Liver (tissue), 9 donors: ENCODE measurements around the gene ZNF565. TPM values are rescaled to one million over a fixed set of nuclear protein-coding genes. Genes with fewer than 3 reads are reported as not detected.
"Not testable (repeated sequence)": the region's sequence is repeated elsewhere in the genome, so short reads cannot be mapped to it uniquely, and the experiment has no call there.

Source experiments
- DNase-seq: peaks from one replicate; pipeline ENCODE4 v3.0.0-alpha.2; 2017; ENCODE audit warnings: low spot score
- H3K27ac ChIP-seq, 2 donors: one replicate each; pipeline ENCODE4 v1.7.0; 2013; ENCODE audit warnings: inconsistent platforms in 2 of 2, low read length in 2 of 2, control low read depth in 1 of 2, low read depth in 1 of 2, mild to moderate bottlenecking in 1 of 2
- H3K27me3 ChIP-seq, 4 donors: one replicate each; pipeline versions ENCODE4 v1.6.1 to v1.7.0; 2013; ENCODE audit warnings: low read length in 3 of 4, inconsistent platforms in 1 of 4, mild to moderate bottlenecking in 1 of 4, moderate library complexity in 1 of 4; ENCODE audit not compliant: control insufficient read depth in 4 of 4, insufficient read depth in 4 of 4
- H3K36me3 ChIP-seq, 4 donors: one replicate each; pipeline versions ENCODE4 v1.6.1 to v1.7.0; 2013; ENCODE audit warnings: low read length in 3 of 4, mild to moderate bottlenecking in 3 of 4, low read depth in 1 of 4, moderate library complexity in 1 of 4; ENCODE audit not compliant: control insufficient read depth in 4 of 4, insufficient read depth in 3 of 4
- H3K4me1 ChIP-seq, 4 donors: one replicate each; pipeline versions ENCODE4 v1.6.1 to v1.7.0; 2013; ENCODE audit warnings: low read length in 3 of 4, mild to moderate bottlenecking in 3 of 4, moderate library complexity in 1 of 4; ENCODE audit not compliant: control insufficient read depth in 4 of 4, insufficient read depth in 4 of 4
- H3K4me3 ChIP-seq, 3 donors: one replicate each; pipeline versions ENCODE4 v1.6.1 to v1.7.0; 2013; ENCODE audit warnings: low read length in 3 of 3, control low read depth in 1 of 3, low read depth in 1 of 3, mild to moderate bottlenecking in 1 of 3
- H3K9ac ChIP-seq, 2 donors: one replicate each; pipeline ENCODE4 v1.7.0; 2013; ENCODE audit warnings: low read length in 2 of 2, mild to moderate bottlenecking in 2 of 2, moderate library complexity in 2 of 2, control low read depth in 1 of 2, low read depth in 1 of 2
- H3K9me3 ChIP-seq, 4 donors: one replicate each; pipeline versions ENCODE4 v1.6.1 to v1.7.0; 2013; ENCODE audit warnings: low read length in 3 of 4; ENCODE audit not compliant: control insufficient read depth in 4 of 4
- JUND ChIP-seq, 2 donors: IDR thresholded peaks; 2 replicates each; pipeline ENCODE4 v1.6.1; 2016; ENCODE audit warnings: antibody characterized with exemption in 2 of 2
- SP1 ChIP-seq: IDR thresholded peaks from 2 replicates; pipeline ENCODE4 v1.6.1; 2018; ENCODE audit warnings: antibody characterized with exemption, mild to moderate bottlenecking
- WGBS: extraction: QIAGEN DNeasy Blood & Tissue Kit; methylation state at CpG from one replicate; pipeline ENCODE4 v1.1.7; 2013; 5-methylcytosine and 5-hydroxymethylcytosine counted together
- polyA plus RNA-seq, 2 donors: library from polyadenylated mRNA; stranded (reverse) in 1 of 2; unstranded in 1 of 2; fragments of 200-250 nt in 1 of 2; fragments of >200 nt in 1 of 2; fragmentation: Nextera tagmentation in 1 of 2; extraction: Ambion mirVana in 1 of 2; gene quantifications; one replicate each; pipeline versions ENCODE4 v1.2.1 to v1.2.3, GENCODE V29; 2013 to 2015
- total RNA-seq, 2 donors: library from RNA; depleted of rRNA; stranded (reverse); fragments of >200 nt; gene quantifications; one replicate each; pipeline ENCODE4 v1.2.3, GENCODE V29; 2014
- TF ChIP-seq, protein P1 (sequence below): fragments of 150-350 bp; IDR thresholded peaks from 2 replicates; pipeline ENCODE4 v1.5.1; 2017; ENCODE audit warnings: improper control_type of control experiment, low read depth, low read length; ENCODE audit not compliant: missing input control
- TF ChIP-seq, protein P2 (sequence below): IDR thresholded peaks from 2 replicates; pipeline ENCODE4 v1.6.1; 2016; ENCODE audit warnings: antibody characterized with exemption
- donor health status: healthy.
- donor health status: healthy.
- donor health status: healthy.
- donor health status: healthy.
- donor health status: healthy.

The ZNF565 gene
- total and polyA plus RNA-seq, 4 donors: 0.95 to 4.9 (median 2.2) TPM

DNA sequence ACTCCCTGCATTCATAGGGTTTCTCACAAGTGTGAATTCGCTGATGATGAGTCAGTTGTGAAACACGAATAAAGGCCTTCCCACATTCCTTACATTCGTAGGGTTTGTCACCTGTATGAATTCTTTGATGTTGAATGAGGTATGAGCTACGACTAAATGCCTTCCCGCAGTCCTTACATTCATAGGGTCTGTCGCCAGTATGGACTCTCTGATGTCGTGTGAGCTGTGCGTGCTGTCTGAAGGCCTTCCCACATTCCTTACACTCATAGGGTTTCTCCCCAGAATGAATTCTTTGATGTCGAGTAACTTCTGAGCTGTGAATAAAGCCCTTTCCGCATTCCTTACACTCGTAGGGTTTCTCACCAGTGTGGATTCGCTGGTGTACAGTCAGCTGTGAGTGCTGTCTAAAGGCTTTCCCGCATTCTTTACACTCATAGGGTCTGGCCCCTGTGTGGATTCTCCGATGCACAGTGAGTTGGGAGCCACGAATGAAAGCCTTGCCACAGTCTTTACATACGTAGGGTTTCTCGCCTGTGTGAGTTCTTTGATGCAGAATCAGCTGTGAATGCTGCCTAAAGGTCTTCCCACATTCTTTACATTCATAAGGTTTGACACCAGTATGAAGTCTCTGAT lies 31.7 kb downstream of the ZNF565 start:
- Histone ChIP-seq H3K27ac (no peak overlapping the region), H3K9ac (no peak overlapping the region), H3K27me3 (no peaks in the 10 kb centered on the region), H3K36me3 (peaks cover 0 to 13% (median 12%) of the 10 kb centered on the region in 4 donors), H3K4me3 (no peak overlapping the region), H3K9me3 (no peaks in the 10 kb centered on the region), H3K4me1 (no peaks in the 10 kb centered on the region)
- 94% methylated on average over 17 of the region's 17 CpGs for WGBS
- DNase-seq: no peak
- TF ChIP-seq, protein P1, sequence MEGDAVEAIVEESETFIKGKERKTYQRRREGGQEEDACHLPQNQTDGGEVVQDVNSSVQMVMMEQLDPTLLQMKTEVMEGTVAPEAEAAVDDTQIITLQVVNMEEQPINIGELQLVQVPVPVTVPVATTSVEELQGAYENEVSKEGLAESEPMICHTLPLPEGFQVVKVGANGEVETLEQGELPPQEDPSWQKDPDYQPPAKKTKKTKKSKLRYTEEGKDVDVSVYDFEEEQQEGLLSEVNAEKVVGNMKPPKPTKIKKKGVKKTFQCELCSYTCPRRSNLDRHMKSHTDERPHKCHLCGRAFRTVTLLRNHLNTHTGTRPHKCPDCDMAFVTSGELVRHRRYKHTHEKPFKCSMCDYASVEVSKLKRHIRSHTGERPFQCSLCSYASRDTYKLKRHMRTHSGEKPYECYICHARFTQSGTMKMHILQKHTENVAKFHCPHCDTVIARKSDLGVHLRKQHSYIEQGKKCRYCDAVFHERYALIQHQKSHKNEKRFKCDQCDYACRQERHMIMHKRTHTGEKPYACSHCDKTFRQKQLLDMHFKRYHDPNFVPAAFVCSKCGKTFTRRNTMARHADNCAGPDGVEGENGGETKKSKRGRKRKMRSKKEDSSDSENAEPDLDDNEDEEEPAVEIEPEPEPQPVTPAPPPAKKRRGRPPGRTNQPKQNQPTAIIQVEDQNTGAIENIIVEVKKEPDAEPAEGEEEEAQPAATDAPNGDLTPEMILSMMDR: no peak
- TF ChIP-seq, protein P2, sequence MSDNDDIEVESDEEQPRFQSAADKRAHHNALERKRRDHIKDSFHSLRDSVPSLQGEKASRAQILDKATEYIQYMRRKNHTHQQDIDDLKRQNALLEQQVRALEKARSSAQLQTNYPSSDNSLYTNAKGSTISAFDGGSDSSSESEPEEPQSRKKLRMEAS: no peak

DNA sequence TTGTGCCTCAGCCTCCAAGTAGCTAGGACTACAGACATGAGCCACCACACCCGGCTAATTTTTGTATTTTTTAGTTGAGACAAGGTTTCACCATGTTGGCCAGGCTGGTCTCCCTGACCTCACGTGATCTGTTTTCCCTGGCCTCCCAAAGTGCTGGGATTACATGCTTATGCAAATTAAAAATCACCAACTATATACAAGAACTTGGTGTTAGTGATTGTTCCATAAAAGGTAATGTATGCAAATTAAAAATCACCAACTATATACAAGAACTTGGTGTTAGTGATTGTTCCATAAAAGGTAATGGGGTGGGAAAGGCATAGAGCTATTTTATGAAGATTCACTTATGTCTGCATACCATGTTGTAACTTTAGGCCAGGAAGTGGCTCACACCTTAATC lies 35.4 kb downstream of the ZNF565 start:
- not testable (repeated sequence) for H3K4me3 ChIP-seq, DNase-seq, H3K27me3 ChIP-seq, H3K9me3 ChIP-seq, H3K4me1 ChIP-seq, H3K27ac ChIP-seq, H3K9ac ChIP-seq
- WGBS: 73% methylated on average over 2 of the region's 2 CpGs
- peaks cover 0 to 13% (median 12%) of the 10 kb centered on the region in 4 donors for H3K36me3 ChIP-seq

DNA sequence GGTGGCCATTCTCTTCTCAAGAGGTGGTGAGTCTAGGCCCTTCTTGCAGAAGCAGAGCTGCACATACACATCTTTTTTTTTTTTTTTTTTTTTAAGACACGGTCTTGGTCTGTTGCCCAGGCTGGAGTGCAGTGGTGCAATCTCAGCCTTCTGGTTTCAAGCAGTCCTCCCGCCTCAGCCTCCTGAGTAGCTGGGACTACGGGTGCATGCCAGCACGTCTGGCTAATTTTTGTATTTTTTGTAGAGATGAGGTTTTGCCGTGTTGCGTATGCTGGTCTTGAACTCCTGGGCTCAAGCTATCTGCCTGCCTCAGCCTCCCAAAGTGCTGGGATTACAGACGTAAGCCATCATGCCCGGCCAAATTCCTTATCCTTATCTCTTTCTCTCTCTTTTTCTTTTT lies 40.6 kb downstream of the ZNF565 start:
- 76% methylated on average over 8 of the region's 8 CpGs for WGBS
- not testable (repeated sequence) for H3K4me1 ChIP-seq

DNA sequence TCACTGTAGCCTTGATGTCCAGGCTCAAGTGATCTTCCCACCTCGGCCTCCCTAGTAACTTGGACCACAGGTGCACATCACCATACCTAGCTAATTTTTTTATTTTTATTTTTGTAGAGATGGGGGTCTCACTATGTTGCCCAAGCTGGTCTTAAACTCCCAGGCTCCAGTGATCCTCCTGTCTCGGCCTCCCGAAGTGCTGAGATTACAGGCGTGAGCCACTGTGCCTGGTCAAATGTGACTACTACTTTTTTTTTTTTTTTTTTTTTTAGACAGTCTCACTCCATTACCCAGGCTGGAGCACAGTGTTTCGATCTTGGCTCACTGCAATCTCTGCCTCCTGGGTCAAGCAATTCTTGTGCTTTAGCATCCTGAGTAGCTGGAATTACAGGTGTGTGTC lies 41.6 kb downstream of the ZNF565 start:
- DNase-seq: no peak
- no peak for TF ChIP-seq JUND (IDR thresholded peaks at IDR 0.05)
- TF ChIP-seq, protein P1: no peak
- no peak for TF ChIP-seq SP1
- Histone ChIP-seq H3K4me3 (no peak overlapping the region), H3K27ac (no peak overlapping the region), H3K9ac (no peak overlapping the region), H3K9me3 (no peaks in the 10 kb centered on the region), H3K4me1 (peaks cover 0 to 2% (median 0%) of the 10 kb centered on the region in 4 donors), H3K27me3 (no peaks in the 10 kb centered on the region), H3K36me3 (no peaks in the 10 kb centered on the region)
- WGBS: 95% methylated on average over 5 of the region's 5 CpGs

More for the DNA sequence above, 40.6 kb downstream of the ZNF565 start:
- not testable (repeated sequence) for H3K9me3 ChIP-seq, H3K36me3 ChIP-seq, H3K27me3 ChIP-seq, H3K4me3 ChIP-seq, DNase-seq, H3K27ac ChIP-seq, H3K9ac ChIP-seq
